Mucosa of rectum (tissue), 2 donors: ENCODE data around the gene GDI2.
"Not testable (repeated sequence)": the region's sequence is repeated elsewhere in the genome, so short reads cannot be mapped to it uniquely, and the experiment has no call there.

Experiments used
- H3K27ac ChIP-seq, 2 donors: one replicate each; pipeline ENCODE4 v1.7.0; 2013; ENCODE audit warnings: inconsistent platforms in 2 of 2, low read depth in 2 of 2, low read length in 2 of 2
- H3K27me3 ChIP-seq, 2 donors: one replicate each; pipeline ENCODE4 v1.7.0; 2013; ENCODE audit warnings: low read length in 2 of 2; ENCODE audit not compliant: control insufficient read depth in 2 of 2, insufficient read depth in 2 of 2
- H3K36me3 ChIP-seq, 2 donors: one replicate each; pipeline ENCODE4 v1.7.0; 2013; ENCODE audit warnings: low read length in 2 of 2; ENCODE audit not compliant: control insufficient read depth in 2 of 2, insufficient read depth in 2 of 2
- H3K4me1 ChIP-seq, 2 donors: one replicate each; pipeline ENCODE4 v1.7.0; 2013; ENCODE audit warnings: low read length in 2 of 2, mild to moderate bottlenecking in 1 of 2; ENCODE audit not compliant: control insufficient read depth in 2 of 2, insufficient read depth in 2 of 2
- H3K4me3 ChIP-seq, 2 donors: one replicate each; pipeline ENCODE4 v1.7.0; 2013; ENCODE audit warnings: low read length in 2 of 2
- H3K9ac ChIP-seq, 2 donors: one replicate each; pipeline ENCODE4 v1.7.0; 2013; ENCODE audit warnings: low read length in 2 of 2, low read depth in 1 of 2, mild to moderate bottlenecking in 1 of 2
- H3K9me3 ChIP-seq, 2 donors: one replicate each; pipeline ENCODE4 v1.7.0; 2013; ENCODE audit warnings: low read length in 2 of 2; ENCODE audit not compliant: control insufficient read depth in 2 of 2
- donor health status: healthy.
- donor health status: Normal muscosa, but diverticular disease.

GDI2 gene

GRCh38 chr10:5829267-5829666 is 16.0 kb upstream of the GDI2 start:
- Histone ChIP-seq H3K36me3 (no peaks in the 10 kb centered on the region), H3K4me1 (peaks cover 0 to 4% of the 10 kb centered on the region in 2 donors), H3K4me3 (no peak overlapping the region), H3K9me3 (no peaks in the 10 kb centered on the region), H3K27ac (no peak overlapping the region), H3K9ac (no peak overlapping the region), H3K27me3 (no peaks in the 10 kb centered on the region)

- Histone ChIP-seq H3K36me3 (no peaks in the 10 kb centered on the region), H3K27me3 (no peaks in the 10 kb centered on the region), H3K4me1 (peaks cover 0 to 4% of the 10 kb centered on the region in 2 donors), H3K27ac (no peak overlapping the region), H3K4me3 (no peak overlapping the region), H3K9me3 (no peaks in the 10 kb centered on the region), H3K9ac (no peak overlapping the region)
Observed at GRCh38 chr10:5828725-5829124, 15.5 kb upstream of the GDI2 start.

GRCh38 chr10:5827841-5828240 is 14.6 kb upstream of the GDI2 start:
- Histone ChIP-seq H3K27me3 (no peaks in the 10 kb centered on the region), H3K4me1 (peaks cover 0 to 4% of the 10 kb centered on the region in 2 donors), H3K27ac (no peak overlapping the region), H3K9ac (no peak overlapping the region), H3K36me3 (no peaks in the 10 kb centered on the region), H3K9me3 (no peaks in the 10 kb centered on the region), H3K4me3 (no peak overlapping the region)

GRCh38 chr10:5826511-5826910 is 13.3 kb upstream of the GDI2 start:
- H3K9me3 ChIP-seq, H3K4me1 ChIP-seq, H3K27ac ChIP-seq, H3K4me3 ChIP-seq, H3K9ac ChIP-seq, H3K27me3 ChIP-seq, H3K36me3 ChIP-seq: not testable (repeated sequence)

- Histone ChIP-seq H3K4me1 (peaks cover 10% of the 10 kb centered on the region in 2 donors), H3K27ac (peak overlapping the region in 1 of 2 donors; percentile 9)
Observed at GRCh38 chr10:5818894-5819293, 5.7 kb upstream of the GDI2 start.

GRCh38 chr10:5818048-5818331 is 4.8 kb upstream of the GDI2 start:
- no peaks in the 10 kb centered on the region for H3K36me3 ChIP-seq
- peaks cover 10% of the 10 kb centered on the region in 2 donors for H3K4me1 ChIP-seq
- no peaks in the 10 kb centered on the region for H3K9me3 ChIP-seq
- H3K27me3 ChIP-seq: no peaks in the 10 kb centered on the region
- peak overlapping the region in 1 of 2 donors; percentile 38 for H3K27ac ChIP-seq
- H3K4me3 ChIP-seq: no peak overlapping the region
- no peak overlapping the region for H3K9ac ChIP-seq

More at GRCh38 chr10:5818894-5819293, 5.7 kb upstream of the GDI2 start:
- no peaks in the 10 kb centered on the region for H3K36me3 ChIP-seq
- H3K9me3 ChIP-seq: no peaks in the 10 kb centered on the region
- H3K4me3 ChIP-seq: no peak overlapping the region
- no peaks in the 10 kb centered on the region for H3K27me3 ChIP-seq
- H3K9ac ChIP-seq: no peak overlapping the region

- Histone ChIP-seq H3K4me3 (no peak overlapping the region), H3K4me1 (peaks cover 10% of the 10 kb centered on the region in 2 donors), H3K36me3 (no peaks in the 10 kb centered on the region), H3K27me3 (no peaks in the 10 kb centered on the region), H3K9ac (no peak overlapping the region), H3K9me3 (no peaks in the 10 kb centered on the region), H3K27ac (peak overlapping the region in 1 of 2 donors; percentile 38)
Observed at GRCh38 chr10:5817322-5818047, 4.3 kb upstream of the GDI2 start.

GRCh38 chr10:5816170-5816569 is 2.9 kb upstream of the GDI2 start:
- H3K27ac ChIP-seq: no peak overlapping the region
- peaks cover 14 to 17% of the 10 kb centered on the region in 2 donors for H3K4me1 ChIP-seq
- no peak overlapping the region for H3K9ac ChIP-seq
- no peaks in the 10 kb centered on the region for H3K27me3 ChIP-seq
- H3K4me3 ChIP-seq: no peak overlapping the region
- no peaks in the 10 kb centered on the region for H3K36me3 ChIP-seq
- no peaks in the 10 kb centered on the region for H3K9me3 ChIP-seq

GRCh38 chr10:5814110-5815107 is 1.2 kb upstream of the GDI2 start:
- peak overlapping the region; percentile 99 for H3K27ac ChIP-seq
- no peaks in the 10 kb centered on the region for H3K27me3 ChIP-seq
- peak overlapping the region; percentile 86 to 97 for H3K4me3 ChIP-seq
- peak overlapping the region; percentile 85 to 88 for H3K9ac ChIP-seq
- peaks cover 28 to 31% of the 10 kb centered on the region in 2 donors for H3K4me1 ChIP-seq
- no peaks in the 10 kb centered on the region for H3K9me3 ChIP-seq
- H3K36me3 ChIP-seq: no peaks in the 10 kb centered on the region

GRCh38 chr10:5813091-5813340 is 218 bp downstream of the GDI2 start:
- Histone ChIP-seq H3K4me3 (peak overlapping the region; percentile 95 to 97), H3K4me1 (peaks cover 31 to 33% of the 10 kb centered on the region in 2 donors), H3K27me3 (no peaks in the 10 kb centered on the region), H3K27ac (peak overlapping the region; percentile 99), H3K9ac (peak overlapping the region; percentile 92 to 98), H3K9me3 (no peaks in the 10 kb centered on the region), H3K36me3 (no peaks in the 10 kb centered on the region)
